ENCODE results near the gene CLSTN1. TPM values are rescaled to one million over a fixed set of nuclear protein-coding genes. Genes with fewer than 3 reads are reported as not detected.

The CLSTN1 gene
- total and polyA plus RNA-seq, 2 of the 8 experiments (the other 6 are each of a cell fraction or from before 2014, with no cell fraction given): 34.2 to 97.4 TPM

GRCh38 chr1:9780554-9781110, 43.1 kb downstream of the CLSTN1 start:
- Histone ChIP-seq H2AK5ac (ENCODE audit: low read depth, low read length) (no peak overlapping the region), H2BK20ac (ENCODE audit: low read length) (no peak overlapping the region), H4K5ac (ENCODE audit: insufficient read length, low read depth, low read length) (no peak overlapping the region), H3K14ac (ENCODE audit: insufficient read length) (no peak overlapping the region), H2BK12ac (ENCODE audit: low read depth, low read length) (no peak overlapping the region), H2AFZ (ENCODE audit: low read length) (no peak overlapping the region), H3K56ac (replicated peaks; ENCODE audit: insufficient read length, low read depth, low read length) (no peak overlapping the region), H3K18ac (ENCODE audit: extremely low read depth, low read length) (no peak overlapping the region), H3K9me3 (ENCODE audit: insufficient read depth in 2 of 2, low read depth in 1 of 2, low read length in 1 of 2) (no peaks in the 10 kb centered on the region), H2BK5ac (ENCODE audit: low read depth, low read length) (no peak overlapping the region), H3K79me2 (ENCODE audit: control insufficient read depth in 1 of 2, insufficient read depth in 2 of 2, low read length in 2 of 2) (peaks cover 0 to 70% of the 10 kb centered on the region in 2 experiments; a peak in 2 of 4 replicates), H3K27me3 (replicated peaks in 1 of 4; ENCODE audit: control insufficient read depth in 3 of 4, extremely low read depth in 1 of 4, insufficient read depth in 3 of 4, low read length in 3 of 4) (no peaks in the 10 kb centered on the region), H3K4me1 (replicated peaks in 1 of 4; ENCODE audit: control insufficient read depth in 3 of 4, insufficient read depth in 4 of 4, low read length in 3 of 4) (peaks cover 0 to 2% (median 0%) of the 10 kb centered on the region in 4 experiments; a peak in 1 of 7 replicates), H3K4ac (replicated peaks; ENCODE audit: insufficient read length, low read depth, low read length) (no peak overlapping the region), H3K23me2 (ENCODE audit: low read depth, low read length) (no peaks in the 10 kb centered on the region), H3K79me1 (ENCODE audit: low read depth, low read length) (peaks cover 2% of the 10 kb centered on the region; the same call in 1 of the 2 replicates), H2BK120ac (replicated peaks; ENCODE audit: low read depth, low read length) (no peak overlapping the region), H4K8ac (ENCODE audit: extremely low read depth, insufficient read depth, low read length) (no peak overlapping the region), H3K4me3 (ENCODE audit: extremely low read depth in 1 of 4, insufficient read depth in 2 of 4, low read depth in 3 of 4, low read length in 4 of 4) (no peak overlapping the region), H4K91ac (replicated peaks; ENCODE audit: insufficient read length, low read length) (no peak overlapping the region), H4K20me1 (replicated peaks in 1 of 2; ENCODE audit: control insufficient read depth in 1 of 2, insufficient read depth in 2 of 2, low read length in 2 of 2) (peaks cover 6 to 9% of the 10 kb centered on the region in 2 experiments), H3K36me3 (ENCODE audit: control insufficient read depth in 2 of 4, insufficient read depth in 4 of 4, low read length in 3 of 4) (no peaks in the 10 kb centered on the region), H2BK15ac (ENCODE audit: low read length) (no peak overlapping the region), H3K23ac (ENCODE audit: insufficient read length) (no peak overlapping the region), H3K27ac (ENCODE audit: low read depth, low read length) (no peak overlapping the region), H3K9ac (replicated peaks in 1 of 4; ENCODE audit: extremely low read depth in 1 of 4, low read depth in 3 of 4, low read length in 3 of 4) (no peak overlapping the region), H3K4me2 (ENCODE audit: insufficient read depth in 1 of 2, low read depth in 2 of 2, low read length in 2 of 2) (no peak overlapping the region)
- no peak for TF ChIP-seq PHF8 (conservative IDR thresholded peaks at IDR 0.05; ENCODE audit: low read depth, low read length)
- TF ChIP-seq SP2 (IDR thresholded peaks at IDR 0.05; ENCODE audit: low read length): no peak
- TF ChIP-seq, protein P1, sequence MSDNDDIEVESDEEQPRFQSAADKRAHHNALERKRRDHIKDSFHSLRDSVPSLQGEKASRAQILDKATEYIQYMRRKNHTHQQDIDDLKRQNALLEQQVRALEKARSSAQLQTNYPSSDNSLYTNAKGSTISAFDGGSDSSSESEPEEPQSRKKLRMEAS (IDR thresholded peaks at IDR 0.05): no peak
- no peak for TF ChIP-seq TCF12 (IDR thresholded peaks at IDR 0.05; ENCODE audit: low read depth, low read length)
- FAIRE-seq (no peak), DNase-seq (ENCODE audit: low read depth in 1 of 2, low spot score in 2 of 2) (no peak)
- WGBS, 2 experiments (ENCODE audit: extremely low coverage in 1 of 2, insufficient coverage in 1 of 2, insufficient read length in 1 of 2, insufficient replicate concordance in 2 of 2, low coverage in 1 of 2, low lambda C conversion rate in 2 of 2, missing lambda C conversion rate in 1 of 2): 93% methylated on average over 10 of the region's 10 CpGs; no CpG with 5 or more reads in 1 of the 2 experiments
- ChIA-PET CTCF (ENCODE audit: partially characterized antibody) (interaction anchor here (1.5 to 11.2 kb wide), 4 partner anchors 16 to 87 kb away, joined by 5 to 312 read pairs (median 48); no protein-coding TSS in a partner anchor), POLR2A (ENCODE audit: partially characterized antibody) (no interaction called here)

All from H1 (cell line).